ENCODE measurements around the gene CD38.

Gene CD38

DNA sequence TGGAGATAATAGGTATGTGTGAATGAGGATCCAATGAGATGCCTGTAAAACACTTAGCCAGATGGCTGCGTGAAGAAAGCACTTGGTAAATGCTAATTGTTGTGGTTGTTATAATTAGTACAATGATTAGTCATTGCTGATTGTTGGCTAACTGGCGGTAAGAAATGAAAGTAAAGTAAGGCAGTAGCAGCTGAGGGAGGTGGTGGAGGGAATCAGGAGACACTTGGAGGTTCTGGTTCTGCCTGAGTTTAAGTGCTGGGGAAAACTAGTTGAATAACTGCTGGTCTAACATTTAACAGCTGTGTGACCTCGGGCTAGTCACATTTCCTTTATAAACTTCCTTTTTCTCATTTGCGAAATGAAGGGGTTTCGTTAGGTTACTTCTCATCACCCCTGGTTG, 30.9 kb downstream of the CD38 start:
- H3K4me1 ChIP-seq (ENCODE audit: insufficient read depth, low read length): peaks cover 35% of the 10 kb centered on the region
- no peak for DNase-seq
- no peaks in the 10 kb centered on the region for H3K27me3 ChIP-seq (ENCODE audit: insufficient read depth, low read length, poor library complexity)
- peaks cover 100% of the 10 kb centered on the region for H3K79me2 ChIP-seq (ENCODE audit: insufficient read depth, low read length)
- no peak overlapping the region for H3K4me3 ChIP-seq (ENCODE audit: low read depth in 1 of 2, low read length in 2 of 2)
- H3K36me3 ChIP-seq (ENCODE audit: insufficient read depth, low read length): peaks cover 92% of the 10 kb centered on the region
- H2AFZ ChIP-seq (ENCODE audit: low read depth, low read length): no peak overlapping the region
- no peak overlapping the region for H3K4me2 ChIP-seq (ENCODE audit: insufficient read depth, low read length)
- TF ChIP-seq, protein P1, sequence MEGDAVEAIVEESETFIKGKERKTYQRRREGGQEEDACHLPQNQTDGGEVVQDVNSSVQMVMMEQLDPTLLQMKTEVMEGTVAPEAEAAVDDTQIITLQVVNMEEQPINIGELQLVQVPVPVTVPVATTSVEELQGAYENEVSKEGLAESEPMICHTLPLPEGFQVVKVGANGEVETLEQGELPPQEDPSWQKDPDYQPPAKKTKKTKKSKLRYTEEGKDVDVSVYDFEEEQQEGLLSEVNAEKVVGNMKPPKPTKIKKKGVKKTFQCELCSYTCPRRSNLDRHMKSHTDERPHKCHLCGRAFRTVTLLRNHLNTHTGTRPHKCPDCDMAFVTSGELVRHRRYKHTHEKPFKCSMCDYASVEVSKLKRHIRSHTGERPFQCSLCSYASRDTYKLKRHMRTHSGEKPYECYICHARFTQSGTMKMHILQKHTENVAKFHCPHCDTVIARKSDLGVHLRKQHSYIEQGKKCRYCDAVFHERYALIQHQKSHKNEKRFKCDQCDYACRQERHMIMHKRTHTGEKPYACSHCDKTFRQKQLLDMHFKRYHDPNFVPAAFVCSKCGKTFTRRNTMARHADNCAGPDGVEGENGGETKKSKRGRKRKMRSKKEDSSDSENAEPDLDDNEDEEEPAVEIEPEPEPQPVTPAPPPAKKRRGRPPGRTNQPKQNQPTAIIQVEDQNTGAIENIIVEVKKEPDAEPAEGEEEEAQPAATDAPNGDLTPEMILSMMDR (IDR thresholded peaks at IDR 0.05; ENCODE audit: borderline replicate concordance, extremely low read depth, low read length, poor library complexity, severe bottlenecking): no peak
- TF ChIP-seq EZH2 (IDR thresholded peaks at IDR 0.05; ENCODE audit: borderline replicate concordance, low read depth, low read length, severe bottlenecking): no peak
- peak; percentile 10; the same call in 1 of the 3 replicates for ATAC-seq (ENCODE audit: insufficient read depth, low read depth)
- H3K9me3 ChIP-seq (ENCODE audit: insufficient read depth, low read length, severe bottlenecking): no peaks in the 10 kb centered on the region
- H3K27ac ChIP-seq (ENCODE audit: low read length): 0 out of 2 replicates have a peak overlapping the region, but pooled peaks have one; percentile 12
- H4K20me1 ChIP-seq (ENCODE audit: insufficient read depth, low read length): peaks cover 86% of the 10 kb centered on the region
- H3K9ac ChIP-seq (ENCODE audit: low read depth, low read length): no peak overlapping the region

DNA sequence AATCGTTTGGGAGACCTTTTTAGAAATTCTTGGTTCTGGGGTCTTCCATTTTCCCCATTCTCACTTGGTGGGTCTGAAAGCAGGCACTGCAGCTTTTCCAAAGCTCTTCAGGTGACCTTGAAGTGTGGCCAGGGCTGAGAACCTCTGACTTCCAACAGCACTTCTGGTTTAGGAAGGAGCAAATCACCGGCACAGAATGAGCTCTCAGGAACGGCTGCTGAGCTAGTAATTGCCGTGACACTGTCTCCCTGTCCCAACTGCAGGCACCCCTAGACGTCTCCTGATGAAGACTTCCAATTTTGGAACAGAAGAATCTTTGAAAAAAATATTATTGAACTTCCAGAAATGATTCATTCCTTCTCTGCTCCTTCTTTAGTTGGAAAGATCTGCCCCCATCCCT, 31.3 kb downstream of the CD38 start:
- Histone ChIP-seq H3K4me3 (ENCODE audit: low read depth in 1 of 2, low read length in 2 of 2) (no peak overlapping the region), H4K20me1 (ENCODE audit: insufficient read depth, low read length) (peaks cover 82% of the 10 kb centered on the region), H3K79me2 (ENCODE audit: insufficient read depth, low read length) (peaks cover 100% of the 10 kb centered on the region), H3K4me1 (ENCODE audit: insufficient read depth, low read length) (peaks cover 35% of the 10 kb centered on the region), H3K9ac (ENCODE audit: low read depth, low read length) (no peak overlapping the region), H3K27ac (ENCODE audit: low read length) (no peak overlapping the region), H3K4me2 (ENCODE audit: insufficient read depth, low read length) (no peak overlapping the region), H2AFZ (ENCODE audit: low read depth, low read length) (no peak overlapping the region), H3K27me3 (ENCODE audit: insufficient read depth, low read length, poor library complexity) (no peaks in the 10 kb centered on the region), H3K36me3 (ENCODE audit: insufficient read depth, low read length) (peaks cover 90% of the 10 kb centered on the region), H3K9me3 (ENCODE audit: insufficient read depth, low read length, severe bottlenecking) (no peaks in the 10 kb centered on the region)
- no peak for TF ChIP-seq EZH2 (IDR thresholded peaks at IDR 0.05; ENCODE audit: borderline replicate concordance, low read depth, low read length, severe bottlenecking)
- TF ChIP-seq, protein P1 (IDR thresholded peaks at IDR 0.05; ENCODE audit: borderline replicate concordance, extremely low read depth, low read length, poor library complexity, severe bottlenecking): no peak
- no peak for DNase-seq
- no peak for ATAC-seq (ENCODE audit: insufficient read depth, low read depth)

DNA sequence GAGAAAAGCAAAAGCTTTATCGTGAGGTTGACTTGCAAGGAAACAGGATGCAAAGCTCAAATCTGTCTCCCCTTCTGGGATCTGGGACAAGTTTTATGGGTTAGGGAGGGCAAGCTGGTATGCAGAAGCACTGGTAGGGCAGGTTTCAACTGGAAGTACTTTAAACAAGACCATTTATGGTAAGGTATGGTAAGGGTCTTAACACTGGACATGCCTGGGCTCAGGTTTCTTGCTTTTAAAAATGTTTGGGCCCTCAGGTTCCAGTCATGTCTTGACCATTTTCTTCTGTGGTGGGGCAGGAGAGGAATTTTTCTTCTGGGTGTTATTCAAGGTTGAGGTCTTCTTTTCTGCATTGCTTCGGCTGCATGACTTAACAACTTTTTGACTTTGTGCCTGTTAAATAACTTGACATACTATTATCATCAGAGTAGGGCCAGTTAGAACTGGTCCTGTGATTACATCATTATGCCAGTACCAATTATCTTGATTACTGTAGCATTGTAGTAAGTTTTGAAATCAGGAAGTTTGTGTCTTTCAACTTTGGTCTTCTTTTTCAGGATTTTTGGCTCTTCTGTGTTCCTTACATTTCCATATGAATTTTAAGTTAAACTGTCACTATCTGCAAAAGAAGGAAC, 33.7 kb downstream of the CD38 start:
- no peak overlapping the region for H3K4me2 ChIP-seq (ENCODE audit: insufficient read depth, low read length)
- no peak overlapping the region for H3K27ac ChIP-seq (ENCODE audit: low read length)
- no peaks in the 10 kb centered on the region for H3K27me3 ChIP-seq (ENCODE audit: insufficient read depth, low read length, poor library complexity)
- no peak for DNase-seq
- peaks cover 75% of the 10 kb centered on the region for H4K20me1 ChIP-seq (ENCODE audit: insufficient read depth, low read length)
- peaks cover 26% of the 10 kb centered on the region for H3K4me1 ChIP-seq (ENCODE audit: insufficient read depth, low read length)
- H3K4me3 ChIP-seq (ENCODE audit: low read depth in 1 of 2, low read length in 2 of 2): no peak overlapping the region
- H3K79me2 ChIP-seq (ENCODE audit: insufficient read depth, low read length): peaks cover 100% of the 10 kb centered on the region
- H2AFZ ChIP-seq (ENCODE audit: low read depth, low read length): no peak overlapping the region
- no peak overlapping the region for H3K9ac ChIP-seq (ENCODE audit: low read depth, low read length)
- peaks cover 91% of the 10 kb centered on the region for H3K36me3 ChIP-seq (ENCODE audit: insufficient read depth, low read length)
- no peaks in the 10 kb centered on the region for H3K9me3 ChIP-seq (ENCODE audit: insufficient read depth, low read length, severe bottlenecking)
- no peak for ATAC-seq (ENCODE audit: insufficient read depth, low read depth)
- no peak for TF ChIP-seq EZH2 (IDR thresholded peaks at IDR 0.05; ENCODE audit: borderline replicate concordance, low read depth, low read length, severe bottlenecking)

DNA sequence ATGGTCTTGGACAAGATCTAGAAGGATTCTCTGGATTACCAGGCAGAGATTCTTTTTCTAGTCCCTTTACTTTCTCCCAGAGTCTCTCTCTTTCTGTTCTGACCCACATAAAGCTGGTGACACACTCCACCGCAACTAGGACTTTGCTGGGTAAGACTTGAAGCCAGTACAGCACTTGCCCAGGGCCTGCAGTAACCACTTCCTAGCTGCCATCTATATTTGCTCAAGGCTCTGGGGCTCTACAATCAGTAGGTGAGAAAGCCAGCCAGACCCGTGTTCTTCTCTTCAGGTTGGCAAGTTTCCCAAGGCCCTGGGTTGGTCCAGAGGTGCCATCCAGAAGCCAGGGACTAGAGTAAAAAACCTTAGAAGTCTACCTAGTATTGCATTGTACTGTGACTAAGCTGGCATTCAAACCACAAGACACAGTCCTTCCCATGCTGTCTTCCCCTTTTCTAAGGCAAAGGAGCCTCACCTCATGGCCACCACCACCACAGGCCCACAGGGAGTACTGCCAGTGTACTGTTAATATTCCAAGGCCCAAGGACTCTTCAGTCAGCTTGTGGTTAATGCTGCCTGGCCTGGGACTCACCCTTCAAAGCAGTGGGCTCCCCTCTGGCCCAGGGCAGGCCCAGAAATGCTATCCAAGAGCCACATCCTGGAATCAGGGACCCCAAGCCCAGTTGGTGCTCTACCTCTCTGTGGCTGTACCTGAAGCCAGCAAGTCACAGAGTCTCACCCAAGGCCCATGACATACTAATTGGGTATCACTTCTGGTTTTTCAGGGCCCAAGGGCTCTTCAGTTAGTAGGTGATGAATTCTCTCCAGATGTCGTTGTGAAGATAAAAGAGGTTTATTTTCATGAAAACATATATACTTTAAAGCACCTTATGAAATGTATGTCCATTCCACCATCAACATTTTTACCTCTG, 54.7 kb downstream of the CD38 start:
- H3K27me3 ChIP-seq (ENCODE audit: insufficient read depth, low read length, poor library complexity): no peaks in the 10 kb centered on the region
- H4K20me1 ChIP-seq (ENCODE audit: insufficient read depth, low read length): peaks cover 15% of the 10 kb centered on the region; the same call in 1 of the 2 replicates
- DNase-seq (no peak), ATAC-seq (ENCODE audit: insufficient read depth, low read depth) (peak; percentile 20; the same call in 2 of the 3 replicates)
- H3K4me2 ChIP-seq (ENCODE audit: insufficient read depth, low read length): no peak overlapping the region
- H3K9me3 ChIP-seq (ENCODE audit: insufficient read depth, low read length, severe bottlenecking): peaks cover 1% of the 10 kb centered on the region
- no peak for TF ChIP-seq EZH2 (IDR thresholded peaks at IDR 0.05; ENCODE audit: borderline replicate concordance, low read depth, low read length, severe bottlenecking)
- TF ChIP-seq, protein P1 (IDR thresholded peaks at IDR 0.05; ENCODE audit: borderline replicate concordance, extremely low read depth, low read length, poor library complexity, severe bottlenecking): no peak
- H2AFZ ChIP-seq (ENCODE audit: low read depth, low read length): no peak overlapping the region
- no peaks in the 10 kb centered on the region for H3K4me1 ChIP-seq (ENCODE audit: insufficient read depth, low read length)
- H3K27ac ChIP-seq (ENCODE audit: low read length): 0 out of 2 replicates have a peak overlapping the region, but pooled peaks have one; percentile 15
- no peak overlapping the region for H3K4me3 ChIP-seq (ENCODE audit: low read depth in 1 of 2, low read length in 2 of 2)
- no peak overlapping the region for H3K9ac ChIP-seq (ENCODE audit: low read depth, low read length)
- H3K36me3 ChIP-seq (ENCODE audit: insufficient read depth, low read length): peaks cover 100% of the 10 kb centered on the region
- peaks cover 87% of the 10 kb centered on the region for H3K79me2 ChIP-seq (ENCODE audit: insufficient read depth, low read length)
